Hematopoietic multipotent progenitor cell treated with erythropoietin and hydrocortisone succinate and interleukin-3 and kit ligand, for 17 days (in vitro differentiated cells): Measurements from ENCODE around the gene SPATA6.
"Not testable (repeated sequence)": the region's sequence is repeated elsewhere in the genome, so short reads cannot be mapped to it uniquely, and the experiment has no call there.

ENCODE experiments used
- DNase-seq: peaks from one replicate; pipeline ENCODE4 v3.0.0-alpha.2; 2015; ENCODE audit warnings: low spot score

Gene SPATA6

GRCh38 chr1:48356901-48357300 is 115.1 kb downstream of the SPATA6 start:
- DNase-seq = no peak

- DNase-seq = no peak
Measured at GRCh38 chr1:48344373-48344772, 127.6 kb downstream of the SPATA6 start.

- no peak for DNase-seq
Measured at GRCh38 chr1:48341221-48341620, 130.8 kb downstream of the SPATA6 start.

GRCh38 chr1:48338257-48338656 is 133.7 kb downstream of the SPATA6 start:
- no peak for DNase-seq

GRCh38 chr1:48333316-48333715 is 138.7 kb downstream of the SPATA6 start:
- DNase-seq = no peak

- no peak for DNase-seq
Measured at GRCh38 chr1:48332115-48332514, 139.9 kb downstream of the SPATA6 start.

- DNase-seq = no peak
Measured at GRCh38 chr1:48329905-48330304, 142.1 kb downstream of the SPATA6 start.

GRCh38 chr1:48329486-48329885 is 142.5 kb downstream of the SPATA6 start:
- DNase-seq = no peak

- not testable (repeated sequence) for DNase-seq
Measured at GRCh38 chr1:48311829-48312228, 160.2 kb downstream of the SPATA6 start.

- DNase-seq = no peak
Measured at GRCh38 chr1:48309564-48310082, 162.4 kb downstream of the SPATA6 start.

GRCh38 chr1:48302652-48303051 is 169.4 kb downstream of the SPATA6 start:
- DNase-seq = no peak

- DNase-seq = no peak
Measured at GRCh38 chr1:48294656-48295055, 177.3 kb downstream of the SPATA6 start.

GRCh38 chr1:48294094-48294493 is 177.9 kb downstream of the SPATA6 start:
- DNase-seq = not testable (repeated sequence)

GRCh38 chr1:48292706-48293105 is 179.3 kb downstream of the SPATA6 start:
- DNase-seq = no peak

GRCh38 chr1:48291421-48291820 is 180.6 kb downstream of the SPATA6 start:
- no peak for DNase-seq

- no peak for DNase-seq
Measured at GRCh38 chr1:48285525-48285924, 186.5 kb downstream of the SPATA6 start.

GRCh38 chr1:48284696-48285420 is 187.1 kb downstream of the SPATA6 start:
- not testable (repeated sequence) for DNase-seq

GRCh38 chr1:48282329-48282728 is 189.7 kb downstream of the SPATA6 start:
- not testable (repeated sequence) for DNase-seq

GRCh38 chr1:48277437-48277836 is 194.6 kb downstream of the SPATA6 start:
- DNase-seq = not testable (repeated sequence)

- no peak for DNase-seq
Measured at GRCh38 chr1:48266576-48266975, 205.4 kb downstream of the SPATA6 start.

GRCh38 chr1:48263041-48263440 is 209.0 kb downstream of the SPATA6 start:
- no peak for DNase-seq

GRCh38 chr1:48261881-48262400 is 210.1 kb downstream of the SPATA6 start:
- DNase-seq = no peak

GRCh38 chr1:48258106-48258505 is 213.9 kb downstream of the SPATA6 start:
- DNase-seq = no peak

- DNase-seq = no peak
Measured at GRCh38 chr1:48254254-48254653, 217.8 kb downstream of the SPATA6 start.
